Upper lobe of left lung (tissue), 6 donors: ENCODE results near the gene PIH1D1. TPM values are rescaled to one million over a fixed set of nuclear protein-coding genes. Genes with fewer than 3 reads are reported as not detected.

ENCODE experiments used
- ATAC-seq, 2 donors: fragments of 200-7000 bp; cut with Tn5 transposase; one replicate each; pipeline ENCODE4 v1.9.1; 2022; ENCODE audit warnings: mild to moderate bottlenecking in 2 of 2, moderate library complexity in 2 of 2; ENCODE audit not compliant: low FRiP score in 2 of 2
- DNase-seq, 2 donors: peaks; one replicate each; pipeline ENCODE4 v3.0.0-alpha.2; 2019 to 2020
- H3K27ac ChIP-seq, 4 donors: fragments of 200-600 bp; sonication (generic); one replicate each; pipeline ENCODE4 v1.5.1; 2016 to 2019
- H3K27me3 ChIP-seq, 4 donors: fragments of 200-600 bp; sonication (generic); one replicate each; pipeline ENCODE4 v1.5.1; 2017 to 2019
- H3K36me3 ChIP-seq, 4 donors: fragments of 200-600 bp; sonication (generic); one replicate each; pipeline ENCODE4 v1.5.1; 2016 to 2019
- H3K4me1 ChIP-seq, 4 donors: fragments of 200-600 bp; sonication (generic); one replicate each; pipeline ENCODE4 v1.5.1; 2018 to 2019
- H3K4me3 ChIP-seq, 4 donors: fragments of 200-600 bp; sonication (generic); one replicate each; pipeline ENCODE4 v1.5.1; 2017 to 2019; ENCODE audit warnings: mild to moderate bottlenecking in 2 of 4, moderate library complexity in 1 of 4
- H3K9me3 ChIP-seq, 4 donors: fragments of 200-600 bp; sonication (generic); one replicate each; pipeline ENCODE4 v1.5.1; 2018 to 2019
- CTCF ChIP-seq, 6 experiments: fragments of 450-650 bp in 4 of 6; fragments of 200-600 bp in 2 of 6; sonication (generic) in 2 of 6; IDR thresholded peaks; one replicate each; pipeline ENCODE4 v1.5.1; 2016 to 2019; ENCODE audit warnings: antibody characterized with exemption in 6 of 6
- EP300 ChIP-seq, 4 donors: sonication (generic); formaldehyde crosslinking; IDR thresholded peaks; one replicate each; pipeline ENCODE4 v1.5.1; 2017; ENCODE audit warnings: antibody characterized with exemption in 4 of 4, control low read depth in 2 of 4
- POLR2A ChIP-seq, 4 donors: fragments of 450-650 bp; IDR thresholded peaks; one replicate each; pipeline ENCODE4 v1.5.1; 2016 to 2017; ENCODE audit warnings: antibody characterized with exemption in 4 of 4, mild to moderate bottlenecking in 2 of 4
- POLR2AphosphoS5 ChIP-seq, 2 donors: sonication (generic); formaldehyde crosslinking; IDR thresholded peaks; one replicate each; pipeline ENCODE4 v1.5.1; 2017; ENCODE audit warnings: antibody characterized with exemption in 2 of 2
- WGBS, 2 donors: methylation state at CpG; one replicate each; pipeline ENCODE4 v1.1.5; 2017 to 2018; 5-methylcytosine and 5-hydroxymethylcytosine counted together
- total RNA-seq, 6 donors: library from RNA; depleted of rRNA in 4 of 6; stranded (reverse); fragments of >200 nt in 4 of 6; gene quantifications; one replicate each; pipeline versions ENCODE4 v1.1.0 to v1.2.1, GENCODE V29; 2016 to 2021
- donor health status: DM: no; HTN: no; CAD: no; lungs with moderate emphysema.
- donor health status: DM: no; HTN: yes; CAD: no; lungs with severe emphysema.

Gene PIH1D1
- total RNA-seq, 6 donors from 2014 or later, result 59.5 to 120 (median 72.8) TPM

- 1 to 4% methylated on average over 20 to 26 of the region's 26 CpGs for WGBS, 2 donors
- H3K36me3 ChIP-seq, result peaks cover 30 to 48% (median 40%) of the 10 kb centered on the region in 4 donors
These were observed 36.6 kb upstream of the PIH1D1 start for GRCh38 chr19:49488046-49488862.

GRCh38 chr19:49487277-49488045, 35.8 kb upstream of the PIH1D1 start, which contains the start of gene RPL13A:
Gene RPL13A (plus strand): TSS chr19:49487608. CDS start chr19:49487630, 22 bp downstream.
- peak; percentile 98 for ATAC-seq
- TF ChIP-seq EP300 (IDR thresholded peaks at IDR 0.05), result peak in 1 of 4 donors; percentile 65
- peak; percentile 77 to 99 (median 96) for TF ChIP-seq POLR2A (IDR thresholded peaks at IDR 0.05)
- TF ChIP-seq CTCF (IDR thresholded peaks at IDR 0.05), result peak in 2 of 6 experiments; percentile 1 to 22
- peak; percentile 99 to 100 for TF ChIP-seq POLR2AphosphoS5 (IDR thresholded peaks at IDR 0.05)
- peak; percentile 98 to 100 for DNase-seq
- peak within 1 kb of the TSS; percentile 82 to 95 (median 90) for H3K27ac ChIP-seq
- H3K4me3 ChIP-seq, result peak within 1 kb of the TSS; percentile 81 to 92 (median 88)
- peaks cover 23 to 34% (median 27%) of the 10 kb centered on the region in 4 donors for H3K4me1 ChIP-seq
- peaks cover 27 to 42% (median 32%) of the 10 kb centered on the region in 4 donors for H3K36me3 ChIP-seq
- H3K9me3 ChIP-seq, result no peaks in the 10 kb centered on the region
- no peaks in the 10 kb centered on the region for H3K27me3 ChIP-seq
- WGBS, 2 donors, result 0 to 1% methylated on average over 16 to 35 of the region's 57 CpGs

More at GRCh38 chr19:49488046-49488862, 36.6 kb upstream of the PIH1D1 start:
- H3K27me3 ChIP-seq, result no peaks in the 10 kb centered on the region
- ATAC-seq (no peak), DNase-seq (no peak)
- peak overlapping the region; percentile 82 to 95 (median 90) for H3K27ac ChIP-seq
- H3K9me3 ChIP-seq, result no peaks in the 10 kb centered on the region
- TF ChIP-seq EP300 (IDR thresholded peaks at IDR 0.05) (no peak), POLR2AphosphoS5 (IDR thresholded peaks at IDR 0.05) (peak in 1 of 2 donors; percentile 14)
- peaks cover 23 to 34% (median 27%) of the 10 kb centered on the region in 4 donors for H3K4me1 ChIP-seq
- H3K4me3 ChIP-seq, result peak overlapping the region; percentile 81 to 92 (median 88)

GRCh38 chr19:49486710-49487276, 35.2 kb upstream of the PIH1D1 start:
- no peak for DNase-seq
- Histone ChIP-seq H3K9me3 (no peaks in the 10 kb centered on the region), H3K27ac (peak overlapping the region; percentile 70 to 95 (median 79)), H3K4me1 (peaks cover 23 to 34% (median 27%) of the 10 kb centered on the region in 4 donors), H3K27me3 (no peaks in the 10 kb centered on the region), H3K4me3 (peak overlapping the region in 3 of 4 donors; percentile 28 to 92 (median 84)), H3K36me3 (peaks cover 23 to 42% (median 25%) of the 10 kb centered on the region in 4 donors)
- WGBS, 2 donors, result 66 to 68% methylated on average over 19 to 23 of the region's 23 CpGs
- TF ChIP-seq POLR2AphosphoS5 (IDR thresholded peaks at IDR 0.05) (no peak), POLR2A (IDR thresholded peaks at IDR 0.05) (no peak), EP300 (IDR thresholded peaks at IDR 0.05) (no peak), CTCF (IDR thresholded peaks at IDR 0.05) (peak in 1 of 6 experiments; percentile 44)
- no peak for ATAC-seq

GRCh38 chr19:49486232-49486631, 34.6 kb upstream of the PIH1D1 start:
- Histone ChIP-seq H3K36me3 (peaks cover 17 to 36% (median 20%) of the 10 kb centered on the region in 4 donors), H3K27me3 (no peaks in the 10 kb centered on the region), H3K9me3 (no peaks in the 10 kb centered on the region), H3K27ac (peak overlapping the region in 2 of 4 donors; percentile 84 to 95), H3K4me3 (no peak overlapping the region), H3K4me1 (peaks cover 23 to 34% (median 27%) of the 10 kb centered on the region in 4 donors)
- TF ChIP-seq POLR2A (IDR thresholded peaks at IDR 0.05) (no peak), EP300 (IDR thresholded peaks at IDR 0.05) (no peak), CTCF (IDR thresholded peaks at IDR 0.05) (no peak), POLR2AphosphoS5 (IDR thresholded peaks at IDR 0.05) (no peak)
- WGBS, 2 donors, result 92 to 96% methylated on average over 7 of the region's 7 CpGs
- DNase-seq, result no peak
- ATAC-seq, result no peak
